OCI-LY7 (cell line): Measurements from ENCODE around the gene CHD9NB.

ENCODE experiments used
- EZH2phosphoT487 ChIP-seq: fragments of 200-600 bp; sonication (generic); IDR thresholded peaks from 2 replicates; pipeline ENCODE4 v1.6.1; 2018; ENCODE audit warnings: low read depth, borderline replicate concordance, mild to moderate bottlenecking, mixed run types, antibody characterized with exemption, low read length, moderate library complexity, mixed read lengths
- TF ChIP-seq, protein P1 (sequence below): fragments of 200-600 bp; sonication (generic); conservative IDR thresholded peaks from 2 replicates; pipeline ENCODE4 v1.5.1; 2014; ENCODE audit warnings: mild to moderate bottlenecking, antibody characterized with exemption, low read length, moderate library complexity, mixed read lengths

DNA sequence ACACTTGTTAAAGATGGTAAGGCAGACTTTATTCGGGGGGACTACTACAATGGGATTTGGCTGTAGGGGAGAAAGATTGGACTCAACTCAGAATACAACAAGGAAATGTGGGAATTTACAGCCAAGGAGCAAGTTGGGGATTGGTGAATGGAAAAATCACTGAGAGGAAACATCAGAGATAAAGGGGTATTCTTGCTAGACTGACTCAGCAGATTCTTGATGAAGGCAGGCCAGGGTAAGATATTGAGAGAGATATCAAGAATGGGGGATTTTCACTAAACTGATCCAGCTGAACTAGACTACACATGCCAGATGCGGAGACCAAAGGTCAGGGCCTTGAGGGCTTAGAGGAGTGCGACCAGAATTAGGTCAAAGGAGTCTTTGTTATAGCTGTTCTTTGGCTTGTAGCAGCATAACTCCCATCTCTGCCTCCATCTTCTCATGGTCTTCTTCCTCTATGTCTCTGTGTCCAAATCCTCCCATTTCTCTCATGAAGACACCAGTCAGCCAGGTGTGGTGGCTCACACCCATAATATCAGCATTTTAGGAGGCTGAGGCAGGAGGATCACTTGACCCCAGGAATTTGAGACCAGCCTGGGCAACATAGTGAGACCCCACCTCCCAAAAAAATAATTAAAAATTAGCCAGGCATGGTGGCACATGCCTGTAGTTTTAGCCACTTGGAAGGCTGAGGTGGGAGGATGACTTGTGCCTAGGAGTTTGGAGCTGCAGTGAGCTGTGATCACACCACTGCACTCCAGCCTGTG is 17.3 kb downstream of the CHD9NB start:
- TF ChIP-seq, protein P1, sequence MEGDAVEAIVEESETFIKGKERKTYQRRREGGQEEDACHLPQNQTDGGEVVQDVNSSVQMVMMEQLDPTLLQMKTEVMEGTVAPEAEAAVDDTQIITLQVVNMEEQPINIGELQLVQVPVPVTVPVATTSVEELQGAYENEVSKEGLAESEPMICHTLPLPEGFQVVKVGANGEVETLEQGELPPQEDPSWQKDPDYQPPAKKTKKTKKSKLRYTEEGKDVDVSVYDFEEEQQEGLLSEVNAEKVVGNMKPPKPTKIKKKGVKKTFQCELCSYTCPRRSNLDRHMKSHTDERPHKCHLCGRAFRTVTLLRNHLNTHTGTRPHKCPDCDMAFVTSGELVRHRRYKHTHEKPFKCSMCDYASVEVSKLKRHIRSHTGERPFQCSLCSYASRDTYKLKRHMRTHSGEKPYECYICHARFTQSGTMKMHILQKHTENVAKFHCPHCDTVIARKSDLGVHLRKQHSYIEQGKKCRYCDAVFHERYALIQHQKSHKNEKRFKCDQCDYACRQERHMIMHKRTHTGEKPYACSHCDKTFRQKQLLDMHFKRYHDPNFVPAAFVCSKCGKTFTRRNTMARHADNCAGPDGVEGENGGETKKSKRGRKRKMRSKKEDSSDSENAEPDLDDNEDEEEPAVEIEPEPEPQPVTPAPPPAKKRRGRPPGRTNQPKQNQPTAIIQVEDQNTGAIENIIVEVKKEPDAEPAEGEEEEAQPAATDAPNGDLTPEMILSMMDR = no peak
- TF ChIP-seq EZH2phosphoT487 = no peak
